Endothelial cell of umbilical vein (primary cell): ENCODE data around the gene UBE3B.

Experiments used
- EZH2 ChIP-seq: IDR thresholded peaks from 2 replicates; pipeline ENCODE4 v1.6.1; 2012; ENCODE audit warnings: borderline replicate concordance, low read depth, mild to moderate bottlenecking, moderate library complexity, low read length, inconsistent platforms; ENCODE audit not compliant: severe bottlenecking
- FOS ChIP-seq: IDR thresholded peaks from 2 replicates; pipeline ENCODE4 v1.6.1; 2011; ENCODE audit warnings: mild to moderate bottlenecking, low read length, moderate library complexity, borderline replicate concordance; ENCODE audit not compliant: insufficient read depth
- JUN ChIP-seq: IDR thresholded peaks from 2 replicates; pipeline ENCODE4 v1.6.1; 2011; ENCODE audit warnings: borderline replicate concordance, low read depth; ENCODE audit not compliant: insufficient read length, insufficient read depth
- MAX ChIP-seq: IDR thresholded peaks from 2 replicates; pipeline ENCODE4 v1.6.1; 2011; ENCODE audit not compliant: insufficient read depth, insufficient read length
- MYC ChIP-seq: IDR thresholded peaks from one replicate; pipeline ENCODE4 v1.6.1; 2011; ENCODE audit warnings: mild to moderate bottlenecking, low read depth, low read length
- POLR2A ChIP-seq: IDR thresholded peaks from 2 replicates; pipeline ENCODE4 v1.6.1; 2012; ENCODE audit warnings: low read depth, mild to moderate bottlenecking, control low read depth, low read length
- POLR2AphosphoS5 ChIP-seq: IDR thresholded peaks from 2 replicates; pipeline ENCODE4 v1.6.1; 2012; ENCODE audit warnings: low read depth, mild to moderate bottlenecking, control low read depth, low read length, moderate library complexity; ENCODE audit not compliant: insufficient read depth
- TF ChIP-seq, protein P1 (sequence below), 2 donors: IDR thresholded peaks; 1 replicate in 1 of 2; 2 replicates in 1 of 2; pipeline ENCODE4 v1.5.1; 2011; ENCODE audit warnings: low read length in 2 of 2, mild to moderate bottlenecking in 2 of 2, moderate library complexity in 2 of 2, control low read depth in 1 of 2, inconsistent platforms in 1 of 2, low read depth in 1 of 2; ENCODE audit not compliant: insufficient read depth in 1 of 2; ENCODE audit errors: extremely low read depth in 1 of 2

- TF ChIP-seq POLR2A, result no peak
- no peak for TF ChIP-seq EZH2
- TF ChIP-seq, protein P1, sequence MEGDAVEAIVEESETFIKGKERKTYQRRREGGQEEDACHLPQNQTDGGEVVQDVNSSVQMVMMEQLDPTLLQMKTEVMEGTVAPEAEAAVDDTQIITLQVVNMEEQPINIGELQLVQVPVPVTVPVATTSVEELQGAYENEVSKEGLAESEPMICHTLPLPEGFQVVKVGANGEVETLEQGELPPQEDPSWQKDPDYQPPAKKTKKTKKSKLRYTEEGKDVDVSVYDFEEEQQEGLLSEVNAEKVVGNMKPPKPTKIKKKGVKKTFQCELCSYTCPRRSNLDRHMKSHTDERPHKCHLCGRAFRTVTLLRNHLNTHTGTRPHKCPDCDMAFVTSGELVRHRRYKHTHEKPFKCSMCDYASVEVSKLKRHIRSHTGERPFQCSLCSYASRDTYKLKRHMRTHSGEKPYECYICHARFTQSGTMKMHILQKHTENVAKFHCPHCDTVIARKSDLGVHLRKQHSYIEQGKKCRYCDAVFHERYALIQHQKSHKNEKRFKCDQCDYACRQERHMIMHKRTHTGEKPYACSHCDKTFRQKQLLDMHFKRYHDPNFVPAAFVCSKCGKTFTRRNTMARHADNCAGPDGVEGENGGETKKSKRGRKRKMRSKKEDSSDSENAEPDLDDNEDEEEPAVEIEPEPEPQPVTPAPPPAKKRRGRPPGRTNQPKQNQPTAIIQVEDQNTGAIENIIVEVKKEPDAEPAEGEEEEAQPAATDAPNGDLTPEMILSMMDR (IDR thresholded peaks at IDR 0.05; ENCODE audit: extremely low read depth in 1 of 2, insufficient read depth in 1 of 2, low read depth in 1 of 2, low read length in 2 of 2), result no peak
- no peak for TF ChIP-seq POLR2AphosphoS5
- no peak for TF ChIP-seq JUN
- TF ChIP-seq FOS, result no peak
- no peak for TF ChIP-seq MYC
- TF ChIP-seq MAX, result no peak
These were observed 68.4 kb downstream of the UBE3B start for GRCh38 chr12:109545826-109546225.
